GM18861 (cell line): Measurements from ENCODE around the gene MYMK.

Experiments used
- ATAC-seq: cut with Tn5 transposase; IDR thresholded peaks from one replicate; pipeline ENCODE4 v1.9.1; 2021; ENCODE audit not compliant: unreplicated experiment

The MYMK gene

DNA sequence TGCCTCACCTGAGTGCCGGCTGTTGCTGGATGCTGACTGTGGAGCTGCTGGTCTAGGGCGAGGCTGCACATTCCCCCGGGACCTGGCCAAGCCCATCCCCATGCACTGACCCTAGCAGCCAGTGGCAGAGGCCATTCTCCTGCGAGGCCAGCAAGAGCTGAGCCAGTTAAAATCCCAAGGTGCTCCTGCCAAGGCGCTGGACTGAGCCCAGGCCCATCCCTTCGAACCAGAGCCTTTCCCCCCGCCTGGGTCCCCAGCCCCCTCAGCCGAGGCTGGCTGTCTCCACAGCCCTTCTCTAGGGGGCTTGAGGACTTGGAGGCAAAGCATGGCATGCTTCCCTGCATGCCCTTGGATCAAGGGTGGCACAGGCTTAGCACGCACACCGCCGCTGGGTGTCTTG is 11.3 kb upstream of the MYMK start:
- ATAC-seq, result no peak

DNA sequence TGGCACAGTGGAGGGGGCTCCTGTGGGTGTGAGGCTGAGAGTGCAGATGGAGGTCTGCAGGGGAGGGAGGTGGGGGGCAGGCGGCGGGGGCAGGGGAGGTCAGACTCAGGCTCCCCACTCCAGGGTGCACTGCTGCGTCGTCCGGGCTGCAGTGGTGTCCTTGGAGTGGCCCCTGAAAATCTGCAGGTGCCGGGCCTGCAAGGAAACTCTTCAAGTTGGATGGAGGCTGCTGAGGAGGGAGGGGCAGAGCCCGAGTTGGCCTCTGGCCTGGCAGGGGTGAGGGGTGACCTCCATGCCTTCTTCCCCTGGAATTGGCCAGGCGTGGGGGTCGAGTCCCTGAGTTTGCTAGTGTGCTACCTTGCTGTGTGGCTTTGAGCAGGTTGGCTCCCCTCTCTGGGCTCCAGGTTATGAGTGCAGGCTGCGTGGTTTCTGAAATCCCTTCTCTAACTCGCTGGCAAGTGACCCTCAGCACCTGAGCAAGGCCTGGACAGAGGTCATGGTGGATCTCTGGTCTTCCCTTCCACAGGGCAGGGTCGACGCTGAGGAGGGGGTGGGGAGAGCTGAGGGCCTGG is 10.6 kb upstream of the MYMK start:
- ATAC-seq, result no peak

DNA sequence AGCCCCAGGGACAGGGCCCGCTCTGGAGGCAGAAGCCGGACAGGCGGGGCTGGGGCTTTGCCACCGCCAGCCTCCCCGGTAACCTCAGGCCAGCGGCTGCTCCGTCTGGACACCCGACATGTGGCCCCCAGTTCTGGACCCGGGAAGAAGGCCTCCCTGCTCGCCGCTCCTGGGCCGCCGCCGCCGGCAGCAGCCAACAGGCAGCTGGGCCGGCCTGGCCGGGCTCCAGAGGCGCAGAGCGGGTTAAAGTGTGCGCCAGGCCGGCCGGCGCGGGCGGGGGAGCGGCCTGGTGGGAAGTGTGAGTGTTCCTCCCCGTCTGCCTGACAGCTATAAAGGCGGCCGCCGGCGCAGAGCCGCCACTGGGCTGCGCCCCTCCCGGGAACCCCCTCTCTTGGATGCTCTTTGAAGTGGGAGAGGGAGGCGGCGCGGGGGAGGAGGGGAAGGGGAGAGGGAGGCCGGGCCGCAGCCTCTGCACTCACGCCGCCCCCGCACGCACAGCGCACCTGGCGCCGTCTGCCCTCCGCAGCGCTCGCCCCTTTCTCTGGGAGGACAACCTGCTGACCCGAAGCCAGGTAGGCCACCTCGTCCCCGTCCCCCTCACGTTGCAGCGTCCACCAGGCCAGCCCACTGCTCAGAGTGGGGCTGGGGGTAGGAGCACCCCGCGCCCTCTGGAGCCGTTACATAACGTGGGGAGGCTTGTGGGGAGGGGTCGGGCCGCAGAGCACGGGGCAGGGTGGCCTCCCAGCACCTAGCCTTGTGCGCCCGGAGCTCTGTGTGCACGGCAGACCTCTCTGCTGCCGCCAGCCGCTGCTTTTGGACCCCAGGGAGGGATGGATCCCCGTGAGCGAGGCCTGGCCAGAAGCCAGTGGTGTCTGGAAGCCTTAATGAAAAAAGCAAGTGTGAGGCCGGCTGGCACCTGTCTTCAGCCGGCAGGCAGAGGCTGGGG is 9.9 kb upstream of the MYMK start, which contains the start of gene ADAMTSL2:
ADAMTSL2 (plus strand) TSS at position 359 of the 946 bp plus-strand sequence. CDS start 2,009 bp downstream, outside the sequence.
- ATAC-seq, result no peak

DNA sequence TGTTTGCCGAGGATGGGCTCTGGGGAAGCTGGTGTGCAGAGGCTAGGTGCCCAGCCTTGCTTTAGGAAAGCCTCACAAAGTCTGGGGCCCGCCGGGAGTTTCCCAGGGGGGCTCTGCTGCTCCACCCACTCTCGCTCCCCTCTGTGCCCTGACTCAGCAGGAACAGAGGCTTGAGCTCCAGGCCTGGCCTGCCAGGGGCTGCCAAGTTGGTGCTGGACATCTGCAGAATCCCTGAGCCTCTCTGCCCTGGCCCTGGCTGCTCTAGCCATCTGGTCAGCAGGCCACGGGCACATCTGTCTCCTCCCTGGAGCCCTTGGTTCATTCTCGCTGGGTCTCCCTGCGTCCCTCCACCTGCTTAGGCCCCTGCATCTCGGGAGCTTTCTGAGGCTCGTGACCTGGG is 9.1 kb upstream of the MYMK start:
- no peak for ATAC-seq

DNA sequence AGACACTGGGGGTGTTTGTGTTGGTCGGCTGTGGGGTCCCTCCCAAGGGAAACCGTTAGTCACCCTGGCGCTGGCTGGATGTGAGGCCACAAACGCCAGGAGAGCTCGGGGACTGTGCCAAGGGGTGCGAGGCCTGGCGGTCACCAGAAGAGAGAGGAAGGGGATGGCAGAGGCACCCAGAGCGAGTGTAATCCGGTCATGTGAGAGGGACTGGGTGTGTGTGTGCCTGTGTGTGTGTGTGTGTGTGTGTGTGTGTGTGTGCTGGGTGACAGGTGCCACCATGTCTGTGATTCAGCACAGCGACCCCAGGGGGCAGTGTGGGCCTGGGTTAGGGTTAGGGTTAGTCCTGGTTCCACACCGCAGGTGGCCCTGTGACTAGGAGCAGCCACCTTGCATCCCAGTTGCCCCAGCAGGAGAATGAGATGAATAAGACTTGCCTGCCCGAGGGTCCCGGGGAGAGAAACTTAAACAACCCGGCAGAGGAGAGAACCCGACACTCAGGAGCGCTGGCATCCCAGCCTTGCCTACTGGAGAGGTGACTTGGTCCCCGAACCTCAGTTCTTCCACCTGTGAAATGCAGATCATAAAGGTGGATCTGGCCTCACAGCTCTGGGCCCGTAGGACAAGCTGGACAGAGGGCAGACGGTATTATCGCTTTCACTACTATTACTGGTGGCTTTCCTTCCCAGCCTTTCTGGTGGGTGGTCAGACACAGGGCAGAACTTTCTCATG is 8.3 kb upstream of the MYMK start:
- ATAC-seq, result no peak

DNA sequence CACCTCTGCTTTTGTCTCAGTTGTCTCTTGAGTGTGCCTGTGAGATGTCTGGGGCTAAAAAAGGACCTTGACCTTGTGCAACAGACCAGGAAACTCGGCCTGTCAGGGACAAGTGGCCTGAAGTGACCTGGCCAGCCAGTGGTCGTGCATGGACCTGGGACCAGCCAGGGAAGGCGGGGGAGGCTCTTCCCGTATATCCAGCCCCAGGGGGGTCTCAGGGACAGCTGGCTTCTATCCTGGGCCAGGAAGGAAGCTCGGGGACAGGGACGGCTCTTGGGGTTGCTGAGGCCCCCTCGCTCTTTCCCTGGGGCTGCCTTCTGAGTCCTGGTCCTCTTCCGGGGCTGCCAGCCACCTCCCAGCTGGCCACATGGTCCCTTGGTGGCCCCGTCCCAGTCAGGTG is 6.5 kb upstream of the MYMK start:
- ATAC-seq, result no peak

DNA sequence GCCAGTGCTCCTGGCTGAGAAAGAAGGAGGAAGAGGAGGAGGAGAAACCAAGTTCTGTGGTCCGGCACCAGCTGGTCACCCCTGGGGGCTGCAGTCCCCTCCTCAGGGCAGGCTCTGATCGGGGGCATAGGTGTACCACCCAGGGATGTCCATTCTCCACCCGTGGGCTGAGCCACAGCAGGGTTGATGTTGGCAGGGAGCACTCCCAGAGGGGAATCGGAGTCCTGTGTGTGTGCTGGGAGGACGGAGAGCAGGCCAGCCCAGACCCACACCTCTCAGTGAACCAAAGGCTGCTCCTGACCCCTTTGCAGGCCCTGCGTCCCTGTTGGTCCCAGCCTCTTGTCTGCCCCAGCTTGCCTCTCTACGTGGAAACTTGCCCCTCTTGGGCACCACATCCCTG is 5.1 kb upstream of the MYMK start:
- no peak for ATAC-seq

DNA sequence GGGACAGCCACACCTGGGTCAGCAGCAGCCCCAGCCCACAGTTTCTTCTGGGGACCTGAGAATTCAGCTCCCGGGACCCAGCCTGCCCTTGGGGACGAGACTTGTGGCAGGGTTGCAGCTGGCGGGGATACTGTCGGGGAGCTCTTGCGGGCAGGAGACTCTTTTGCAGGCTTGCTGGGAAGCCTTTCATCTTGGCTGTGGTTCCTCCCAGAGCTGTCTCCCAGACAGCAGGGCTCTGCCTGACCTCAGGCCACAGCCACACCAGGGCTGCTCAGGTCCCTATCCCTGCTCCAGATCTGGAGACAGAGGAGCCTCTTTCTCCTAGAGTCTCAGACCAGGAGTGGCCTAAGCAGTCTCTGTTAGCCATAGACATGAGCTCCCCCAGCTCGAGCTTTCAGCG is 4.7 kb upstream of the MYMK start:
- ATAC-seq, result no peak

DNA sequence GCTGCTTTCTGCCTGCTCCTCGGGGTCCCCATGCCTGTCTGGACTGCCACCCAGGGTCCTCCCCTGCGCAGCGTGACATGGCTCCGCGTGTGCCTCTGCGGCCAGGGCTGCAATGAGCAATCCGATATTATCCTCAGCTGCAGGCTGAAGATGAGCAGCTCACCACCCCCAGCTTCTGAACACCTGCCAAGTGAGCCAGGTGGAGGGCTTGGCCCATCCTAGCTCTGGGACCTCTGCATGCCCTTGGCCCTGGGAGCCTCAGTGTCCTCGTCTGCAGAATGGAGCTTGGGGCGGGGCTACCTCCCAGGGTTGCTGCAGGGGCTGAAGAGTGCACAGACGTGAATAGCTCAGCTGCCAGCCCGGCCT is 4.1 kb upstream of the MYMK start:
- no peak for ATAC-seq

DNA sequence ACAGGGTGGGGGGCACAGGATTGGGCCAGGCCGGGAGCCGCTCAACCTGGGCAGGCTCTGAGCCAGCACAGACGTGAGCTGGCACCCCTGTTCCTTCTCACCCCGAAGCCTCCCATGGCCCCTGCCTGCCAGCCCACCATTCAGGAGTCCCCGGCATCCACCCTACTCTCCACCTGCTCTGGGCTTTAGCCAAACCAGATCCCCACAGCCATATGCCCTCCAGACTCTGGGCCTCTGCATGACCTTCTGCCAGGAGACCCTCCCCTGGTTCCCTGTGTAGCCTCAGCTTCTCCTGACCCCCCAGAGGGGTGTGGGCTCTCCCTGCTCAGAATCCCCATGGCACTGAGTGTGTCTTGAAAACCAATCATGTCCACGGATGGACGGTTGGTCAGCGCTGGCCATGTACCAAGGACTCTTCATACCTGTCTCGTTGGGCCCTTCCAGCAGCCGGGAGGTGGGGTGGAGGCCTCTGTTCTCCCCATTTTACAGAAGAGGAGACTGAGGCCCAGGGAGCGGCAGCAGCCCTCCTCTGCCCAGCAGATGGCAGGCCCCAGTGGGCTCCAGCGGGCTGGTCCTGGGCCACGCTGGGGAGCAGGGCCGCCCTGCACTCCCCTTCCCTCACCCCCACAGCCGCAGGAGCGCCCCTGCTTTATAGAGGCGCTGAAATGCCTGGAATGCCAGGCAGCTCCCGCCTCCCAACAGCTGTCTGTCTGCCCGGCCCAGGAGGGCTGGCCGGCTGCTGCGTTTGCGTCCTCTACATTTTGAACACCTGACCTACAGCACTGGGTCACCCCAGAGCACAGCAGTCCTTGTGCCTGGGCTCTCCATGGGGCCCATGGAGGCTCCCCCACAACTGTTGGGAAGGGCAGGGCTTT is 3.5 kb upstream of the MYMK start:
- no peak for ATAC-seq

DNA sequence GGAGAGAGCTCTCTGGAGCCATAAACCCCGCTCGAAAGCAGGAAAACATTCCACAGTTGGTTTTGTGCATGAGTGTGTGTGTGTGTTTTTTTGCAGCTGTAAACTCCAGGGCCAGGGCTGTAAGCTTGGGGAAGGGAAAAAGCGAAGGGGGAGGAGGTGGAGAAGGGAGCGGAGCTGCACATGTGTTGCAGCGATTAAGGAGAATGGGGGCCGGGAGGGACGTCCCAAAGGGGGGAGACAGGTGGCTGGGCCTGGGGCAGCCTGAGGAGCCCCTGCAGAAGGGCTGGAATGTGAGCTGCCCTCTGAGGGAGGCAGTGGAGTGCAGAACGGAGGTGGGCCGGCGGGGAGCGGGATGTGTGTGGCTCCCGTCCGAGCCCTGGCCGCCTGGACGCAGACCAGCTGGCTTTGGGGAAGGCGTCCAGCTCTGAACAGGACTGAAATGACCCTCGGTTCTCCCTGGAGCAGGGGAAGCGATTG is 2.7 kb upstream of the MYMK start:
- no peak for ATAC-seq

DNA sequence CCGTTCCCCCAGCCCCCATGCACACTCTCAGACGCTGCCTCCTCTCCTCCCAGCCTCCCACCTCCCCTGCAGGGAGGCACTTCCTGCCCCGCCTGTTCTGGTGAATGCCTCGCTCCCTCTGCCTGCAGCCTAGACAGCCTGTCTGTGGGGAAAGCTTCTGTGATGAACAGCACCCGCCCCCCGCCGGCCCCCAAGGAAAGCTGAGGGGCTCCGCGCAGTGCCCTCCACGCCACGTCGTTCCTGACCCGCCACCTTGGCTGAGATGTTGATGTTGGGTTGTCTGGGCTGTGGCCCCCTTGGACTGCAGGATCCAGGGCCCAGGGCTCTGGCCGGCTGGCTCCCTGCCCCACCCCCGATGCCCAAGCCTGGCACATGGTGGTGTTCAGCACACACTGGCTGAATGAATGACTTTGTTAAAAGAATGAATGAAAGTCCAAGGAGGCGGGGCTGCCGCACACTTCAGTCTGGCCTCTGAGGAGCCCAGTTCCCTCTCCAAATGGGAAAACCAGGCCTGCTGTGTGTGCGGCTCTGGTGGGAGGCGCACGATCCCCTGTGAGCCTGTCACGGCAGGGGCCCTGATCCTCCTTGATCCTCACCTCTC is 2.1 kb upstream of the MYMK start:
- no peak for ATAC-seq

DNA sequence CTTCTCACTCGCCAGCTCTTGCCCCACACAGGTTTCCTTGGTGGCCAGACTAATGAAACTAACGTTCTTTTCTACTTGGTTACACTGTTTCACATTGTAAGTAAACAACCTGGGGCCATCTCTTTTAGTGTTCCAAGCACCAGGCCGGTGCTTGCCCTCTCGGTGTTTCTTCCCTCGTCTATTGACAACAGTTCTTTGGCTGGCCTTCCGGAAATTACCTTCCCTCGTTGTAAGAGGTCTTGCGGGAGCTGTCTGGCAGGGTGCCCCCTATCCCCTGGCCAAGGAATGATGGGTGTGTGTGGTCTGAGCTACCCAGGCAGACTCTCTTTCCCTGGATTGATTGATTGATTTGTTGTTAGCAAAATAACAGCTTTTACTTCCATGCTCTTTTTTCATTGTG is 918 bp upstream of the MYMK start:
- ATAC-seq, result no peak

DNA sequence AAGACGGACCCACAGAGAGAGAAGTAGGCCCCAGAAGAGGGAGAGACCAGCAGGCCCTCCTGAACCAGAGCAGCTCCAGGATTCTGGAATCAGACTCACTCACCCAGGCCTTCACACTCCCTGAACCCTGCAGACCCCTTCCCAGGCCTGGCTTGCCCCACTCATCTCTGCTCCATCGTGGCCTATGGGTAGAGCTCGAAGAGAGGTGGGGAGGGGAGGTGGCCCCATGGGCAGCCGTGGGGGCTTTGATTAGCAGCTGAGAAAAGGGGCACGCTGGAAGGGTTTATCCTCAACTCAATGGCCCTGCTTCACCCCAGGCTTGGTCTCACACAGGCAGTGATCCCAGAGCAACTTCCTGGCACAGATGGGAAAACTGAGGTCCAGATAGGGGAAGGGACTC is 613 bp downstream of the MYMK start:
- ATAC-seq, result no peak

DNA sequence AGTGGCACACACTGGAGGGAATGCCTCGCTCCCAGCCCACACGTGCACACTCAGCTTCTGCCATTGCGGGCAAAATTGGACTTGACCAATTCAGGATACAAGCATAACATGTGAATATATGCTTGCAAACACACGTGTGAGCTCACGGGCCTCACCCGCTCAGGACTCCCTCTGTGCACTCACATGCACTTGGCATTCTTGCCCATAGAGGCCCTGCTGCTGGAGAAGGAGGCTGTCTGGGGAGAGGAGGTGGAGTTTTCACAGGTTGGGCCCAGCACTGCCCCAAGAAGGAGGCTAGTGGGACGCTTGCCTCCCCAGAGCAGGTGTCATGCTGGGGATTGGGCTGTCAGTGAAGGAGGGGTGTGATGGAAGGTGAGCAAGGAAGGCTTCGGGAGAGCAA is 1.7 kb downstream of the MYMK start:
- ATAC-seq, result no peak

DNA sequence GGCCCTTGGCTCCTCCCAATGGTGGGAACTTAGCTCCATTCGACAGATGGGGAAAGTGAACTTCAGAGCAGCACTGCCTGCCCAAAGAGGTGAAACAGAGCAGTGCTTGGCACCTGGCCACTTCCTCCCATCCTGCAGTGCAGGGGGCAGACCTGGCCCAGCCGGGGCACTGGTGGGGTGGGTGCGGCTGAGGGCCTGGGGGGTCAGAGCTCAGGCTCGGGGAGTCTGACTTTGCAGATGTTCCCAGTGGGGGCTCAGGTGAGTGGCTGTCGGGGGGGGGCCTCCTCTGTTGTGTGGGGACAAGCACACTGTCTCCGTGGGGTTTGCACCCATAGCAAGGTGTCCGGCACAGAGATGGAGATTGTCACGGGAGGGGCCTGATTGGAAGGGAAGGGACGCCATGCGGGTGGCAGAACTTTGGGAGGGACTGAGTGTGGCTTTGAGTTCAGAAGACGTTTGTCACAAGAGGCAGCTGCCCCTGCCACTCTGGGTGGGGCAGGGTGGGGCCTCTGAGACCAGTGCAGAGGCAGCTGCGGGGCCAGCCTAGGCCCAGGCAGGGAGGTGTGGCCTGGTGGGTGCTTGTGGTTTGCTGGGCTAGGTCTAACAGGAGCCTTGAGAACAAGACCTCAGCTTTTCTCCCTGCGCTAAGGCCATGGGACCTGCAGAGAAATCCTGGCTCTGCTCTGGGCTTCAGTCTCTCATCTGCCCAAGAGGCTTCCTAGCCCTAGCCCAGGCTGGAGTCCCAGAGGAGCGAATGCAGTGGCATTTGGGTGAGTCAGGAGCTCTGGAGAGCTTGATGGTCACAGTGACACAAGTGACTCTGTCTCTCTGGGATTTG is 2.5 kb downstream of the MYMK start:
- no peak for ATAC-seq

DNA sequence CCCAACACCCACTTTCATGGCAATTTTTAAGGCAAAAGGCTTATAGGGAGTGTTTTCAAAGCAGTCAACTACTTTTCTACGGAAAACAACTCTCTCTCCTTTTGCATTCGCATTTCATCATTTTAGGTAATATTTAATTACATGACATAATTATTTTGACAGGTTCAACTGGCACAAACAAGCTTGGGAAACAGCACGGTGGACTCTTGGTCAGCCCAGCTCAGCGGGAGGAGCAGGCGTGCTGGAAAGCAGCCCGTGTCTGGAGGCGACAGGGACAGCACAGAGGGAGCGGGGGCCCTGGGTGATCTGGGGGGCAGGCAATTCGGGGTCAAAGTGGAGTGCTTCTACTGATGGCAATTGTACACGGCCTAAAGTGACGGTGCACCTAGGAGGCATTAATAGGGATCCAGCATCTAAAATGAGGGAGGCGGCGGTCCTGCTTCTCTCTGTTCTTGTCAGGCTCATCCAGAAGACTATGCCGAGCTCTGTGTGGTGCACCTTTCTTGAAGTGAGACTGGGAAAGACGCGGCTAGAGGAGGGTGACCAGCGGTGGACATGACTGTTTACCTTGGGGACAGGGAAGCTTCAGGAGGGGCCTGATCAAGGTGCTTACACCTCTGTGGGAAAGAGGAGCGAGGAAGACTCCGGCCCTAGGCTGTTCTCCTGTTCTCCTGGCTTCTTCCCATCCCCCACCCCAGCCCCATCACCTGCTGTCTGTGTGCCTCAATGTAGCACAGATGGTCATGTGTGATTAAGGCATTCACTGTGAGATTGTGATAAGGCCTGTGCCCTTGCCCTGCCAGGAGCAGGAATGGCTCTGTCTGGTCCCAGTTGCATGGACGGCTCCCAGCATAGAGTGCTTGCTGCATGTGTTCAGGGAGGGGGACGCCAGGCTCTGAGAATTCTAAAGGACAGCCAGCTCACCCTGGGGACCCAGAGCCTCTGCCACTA is 3.4 kb downstream of the MYMK start:
- no peak for ATAC-seq

DNA sequence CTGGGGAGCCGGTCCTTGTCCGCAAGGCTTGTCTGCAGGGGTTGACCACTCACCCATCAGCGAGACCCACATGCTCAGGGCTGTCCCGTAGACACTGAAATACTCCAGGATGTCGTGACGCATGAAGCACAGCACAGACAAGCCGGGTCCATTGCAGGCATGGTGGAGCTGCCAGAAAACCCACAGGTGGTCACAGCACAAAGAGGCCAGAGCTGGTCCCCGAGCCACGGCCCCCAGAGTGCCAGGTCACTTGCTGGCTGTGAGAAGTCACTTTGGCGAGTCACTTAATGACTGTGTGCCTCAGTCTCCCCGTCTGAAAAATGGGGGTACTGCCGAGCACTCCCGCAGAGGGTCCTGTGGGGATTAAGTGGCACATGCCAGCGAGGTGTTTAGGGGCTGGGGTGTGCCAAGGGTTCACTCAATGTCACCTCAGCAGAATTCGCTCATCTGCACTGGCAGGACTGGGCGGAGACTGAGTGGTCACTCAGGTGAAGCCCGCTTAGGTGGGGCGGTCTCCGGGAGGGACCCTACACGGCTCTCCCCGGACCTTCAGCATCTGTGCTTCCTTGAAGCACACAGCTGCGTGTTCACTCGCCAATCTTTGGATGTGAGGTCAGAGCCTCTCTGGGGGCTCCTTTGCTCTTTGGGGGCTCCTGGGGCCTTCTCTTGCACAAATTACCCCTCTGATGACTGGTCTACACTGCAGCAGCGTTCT is 4.5 kb downstream of the MYMK start:
- no peak for ATAC-seq
